Left cardiac atrium (tissue), 4 donors: Measurements from ENCODE around the gene MYL12B. TPM values are rescaled to one million over a fixed set of nuclear protein-coding genes. Genes with fewer than 3 reads are reported as not detected.

ENCODE experiments used
- ATAC-seq, 2 donors: fragments of 200-7000 bp; cut with Tn5 transposase; one replicate each; pipeline ENCODE4 v1.9.1; 2020; ENCODE audit warnings: mild to moderate bottlenecking in 2 of 2, moderate library complexity in 2 of 2
- DNase-seq: peaks from one replicate; pipeline ENCODE4 v3.0.0-alpha.2; 2020
- intact Hi-C, 2 donors: fragments of 100-400 bp; cut with DNase I; formaldehyde crosslinking; loops; one replicate each; pipeline versions ENCODE4 v1.14.1 to v1.15.1; 2022 to 2023
- total RNA-seq, 2 donors: library from RNA; stranded (reverse); fragmentation: NEBNext Ultra II Directional; extraction: Animal tissue kit (Norgen Biotek cat#: 25700); gene quantifications; one replicate each; pipeline ENCODE4 v1.2.1, GENCODE V29; 2021
- donor health status: DM: no; HTN: yes; CAD: no.
- donor health status: DM: no; HTN: yes; CAD: no; lungs with severe emphysema.
- donor health status: DM: yes; HTN: yes; CAD: no.
- donor health status: Dilated cardiomyopathy.

MYL12B gene
- total RNA-seq, 2 donors from 2014 or later, result 161 to 230 TPM

DNA sequence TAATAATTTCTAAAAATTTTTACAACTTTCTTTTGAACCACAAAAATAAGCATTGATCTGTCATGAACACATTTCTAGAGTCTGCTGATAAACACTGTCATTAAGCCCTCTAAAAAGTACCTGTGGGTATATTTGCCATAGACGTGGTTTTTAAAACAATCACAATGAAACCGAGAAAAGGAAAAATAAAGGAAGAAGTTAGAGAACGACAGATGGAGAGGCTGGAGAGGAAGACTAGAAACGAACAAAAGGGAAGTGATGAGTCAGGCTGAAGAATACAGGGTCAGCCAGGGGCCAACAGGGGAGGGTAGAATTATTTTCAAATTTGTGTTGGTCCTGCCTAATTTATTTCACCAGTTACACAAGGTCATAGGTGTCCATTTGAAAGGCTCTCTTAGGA, 62.0 kb downstream of the MYL12B start:
- DNase-seq (no peak), ATAC-seq (peak in 1 of 2 donors; percentile 62)
- intact Hi-C loops, result no loop called here

Other genes starting within 250 kb of the MYL12B start
- gene LPIN2, start 249.0 kb upstream of the MYL12B start, total RNA-seq, result 10 to 100 TPM; 15.2 to 16.4 TPM
- gene MYOM1, start 42.2 kb upstream of the MYL12B start, total RNA-seq, result 100 to 1,000 TPM; 263 to 351 TPM
- gene MYL12A, start 14.3 kb upstream of the MYL12B start, total RNA-seq, result 100 to 1,000 TPM; 919 to 945 TPM
- 10 to 100 TPM; 12.0 to 22.9 TPM for gene TGIF1, start 188.0 kb downstream of the MYL12B start, total RNA-seq